PC-3 (cell line): ENCODE measurements around the gene SDCBP2. TPM values are rescaled to one million over a fixed set of nuclear protein-coding genes. Genes with fewer than 3 reads are reported as not detected.

Experiments
- ATAC-seq: fragments of 200-7000 bp; cut with Tn5 transposase; 2 replicates; pipeline ENCODE4 v1.9.1; 2020; ENCODE audit warnings: mild to moderate bottlenecking, moderate library complexity
- BruUV-seq: library from RNA; stranded (reverse); fragments of 400-500 nt; replicated peaks from 2 replicates; lab custom pipeline; 2021; lab: Mats Ljungman, UMichigan
- CTCF ChIA-PET: fragments of 300-600 bp; sonication (Branson Sonifier 250); formaldehyde crosslinking; loops from one replicate; lab custom pipeline; 2022; ENCODE audit warnings: antibody characterized with exemption; lab: Charles Lee
- POLR2A ChIA-PET: fragments of 300-600 bp; sonication (Branson Sonifier 250); formaldehyde crosslinking; loops from one replicate; lab custom pipeline; 2022; ENCODE audit warnings: antibody characterized with exemption; ENCODE audit not compliant: unreplicated experiment; lab: Charles Lee
- DNase-seq: peaks from one replicate; pipeline ENCODE4 v3.0.0-alpha.2; 2015
- H2AFZ ChIP-seq: fragments of 300-600 bp; sonication (generic); 2 replicates; pipeline ENCODE4 v1.6.0; 2016; ENCODE audit warnings: antibody characterized with exemption, low read length
- H3F3A ChIP-seq: fragments of 300-600 bp; sonication (generic); one replicate; pipeline ENCODE4 v1.6.0; 2017; ENCODE audit warnings: antibody characterized with exemption, low read length, control low read depth, mild to moderate bottlenecking; ENCODE audit not compliant: unreplicated experiment
- H3K27ac ChIP-seq: fragments of 300-600 bp; sonication (generic); 2 replicates; pipeline ENCODE4 v1.5.1; 2016; ENCODE audit warnings: mild to moderate bottlenecking, low read length
- H3K27me3 ChIP-seq: fragments of 300-600 bp; sonication (generic); 2 replicates; pipeline ENCODE4 v1.6.1; 2016; ENCODE audit warnings: low read length, mixed read lengths
- H3K36me3 ChIP-seq: fragments of 300-600 bp; sonication (generic); 2 replicates; pipeline ENCODE4 v1.6.1; 2016; ENCODE audit warnings: low read depth, mixed run types, low read length, mixed read lengths
- H3K4me1 ChIP-seq: fragments of 300-600 bp; sonication (generic); 2 replicates; pipeline ENCODE4 v1.5.1; 2016; ENCODE audit warnings: low read length; ENCODE audit not compliant: insufficient read depth
- H3K4me2 ChIP-seq: fragments of 300-600 bp; sonication (generic); 2 replicates; pipeline ENCODE4 v1.6.0; 2016; ENCODE audit warnings: low read length
- H3K4me3 ChIP-seq: fragments of 300-600 bp; sonication (generic); 2 replicates; pipeline ENCODE4 v1.5.1; 2016; ENCODE audit warnings: mild to moderate bottlenecking, low read length, mixed read lengths
- H3K79me2 ChIP-seq: fragments of 300-600 bp; sonication (generic); 2 replicates; pipeline ENCODE4 v1.6.1; 2017; ENCODE audit warnings: low read length, mixed read lengths
- H3K9ac ChIP-seq: fragments of 300-600 bp; sonication (generic); 2 replicates; pipeline ENCODE4 v1.6.0; 2016; ENCODE audit warnings: mild to moderate bottlenecking, low read length
- H3K9me2 ChIP-seq: fragments of 300-600 bp; sonication (generic); replicated peaks from 2 replicates; pipeline ENCODE4 v1.6.1; 2016; ENCODE audit warnings: mixed run types, low read length, mixed read lengths
- H3K9me3 ChIP-seq: fragments of 300-600 bp; sonication (generic); 2 replicates; pipeline ENCODE4 v1.6.1; 2016; ENCODE audit warnings: low read length, mixed read lengths
- H4K20me1 ChIP-seq: fragments of 300-600 bp; sonication (generic); 2 replicates; pipeline ENCODE4 v1.6.1; 2016; ENCODE audit warnings: low read length, mixed read lengths
- EZH2 ChIP-seq: fragments of 300-600 bp; sonication (generic); IDR thresholded peaks from one replicate; pipeline ENCODE4 v1.6.1; 2017; ENCODE audit warnings: antibody characterized with exemption, mild to moderate bottlenecking, low read length; ENCODE audit not compliant: unreplicated experiment
- EZH2phosphoT487 ChIP-seq: fragments of 300-600 bp; sonication (generic); IDR thresholded peaks from 2 replicates; pipeline ENCODE4 v1.6.1; 2018; ENCODE audit warnings: mild to moderate bottlenecking, antibody characterized with exemption, low read length, borderline replicate concordance
- intact Hi-C: fragments of 100-400 bp; cut with micrococcal nuclease; formaldehyde crosslinking; loops from 2 replicates; pipeline ENCODE4 v1.9.0; 2023
- total RNA-seq: library from RNA; depleted of rRNA; stranded (reverse); fragments of >200 nt; gene quantifications from 2 replicates; pipeline ENCODE4 v1.2.3, GENCODE V29; 2014
- TF ChIP-seq, protein P1 (sequence below): fragments of 300-600 bp; sonication (generic); conservative IDR thresholded peaks from 2 replicates; pipeline ENCODE4 v1.5.1; 2017; ENCODE audit warnings: antibody characterized with exemption, low read depth, mild to moderate bottlenecking, low read length

Gene SDCBP2
- total RNA-seq, 1 experiment from 2014 or later: 14.4 TPM

DNA sequence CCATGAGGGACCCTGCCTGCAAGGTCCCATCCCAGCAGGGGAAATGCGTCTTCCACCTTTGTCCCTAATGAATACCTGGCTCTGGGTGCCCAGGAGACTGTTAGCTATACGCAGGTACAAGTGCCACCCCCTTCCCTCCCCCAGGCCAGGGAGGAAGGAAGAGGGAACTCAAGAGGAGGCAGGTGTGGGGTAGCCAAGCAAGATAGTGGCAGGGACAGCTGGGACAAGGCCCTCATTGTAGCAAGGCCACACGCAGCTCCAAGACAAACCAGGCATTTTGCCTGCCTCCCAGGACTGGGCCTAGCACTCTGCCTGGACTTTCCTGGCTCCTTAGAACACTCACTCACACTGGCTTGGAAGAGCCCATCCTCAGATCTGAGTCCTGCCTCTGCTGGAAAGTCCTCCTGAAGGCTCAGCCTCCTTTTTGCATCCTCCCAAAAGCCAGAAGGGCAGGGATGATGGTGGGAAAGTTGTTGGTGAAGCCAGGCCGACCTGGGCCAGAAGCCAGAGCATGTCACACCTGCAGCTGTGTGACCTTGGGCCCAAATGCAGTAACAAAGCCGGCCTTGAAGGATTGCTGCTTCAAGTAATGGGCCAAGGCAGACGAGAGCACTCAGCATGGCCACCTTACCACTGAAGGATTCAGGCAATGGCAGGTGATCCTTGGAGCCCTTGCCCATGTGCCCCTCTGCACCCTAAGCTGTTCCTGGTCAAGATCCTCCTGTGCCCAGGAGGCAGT lies 35.1 kb downstream of the SDCBP2 start:
- POLR2A ChIA-PET: no interaction called here
- ATAC-seq (no peak), DNase-seq (no peak)
- Histone ChIP-seq H3K4me2 (no peak overlapping the region), H3K79me2 (no peaks in the 10 kb centered on the region), H3K9me2 (no peaks in the 10 kb centered on the region), H3K9me3 (no peaks in the 10 kb centered on the region), H3K36me3 (no peaks in the 10 kb centered on the region), H3K27ac (no peak overlapping the region), H3K9ac (no peak overlapping the region), H4K20me1 (no peaks in the 10 kb centered on the region), H3K27me3 (no peaks in the 10 kb centered on the region), H3F3A (no peaks in the 10 kb centered on the region), H3K4me1 (no peaks in the 10 kb centered on the region), H3K4me3 (no peak overlapping the region), H2AFZ (no peak overlapping the region)
- BruUV-seq: no TSS peak
- intact Hi-C loops: no loop called here
- TF ChIP-seq EZH2phosphoT487: no peak
- CTCF ChIA-PET: no interaction called here

DNA sequence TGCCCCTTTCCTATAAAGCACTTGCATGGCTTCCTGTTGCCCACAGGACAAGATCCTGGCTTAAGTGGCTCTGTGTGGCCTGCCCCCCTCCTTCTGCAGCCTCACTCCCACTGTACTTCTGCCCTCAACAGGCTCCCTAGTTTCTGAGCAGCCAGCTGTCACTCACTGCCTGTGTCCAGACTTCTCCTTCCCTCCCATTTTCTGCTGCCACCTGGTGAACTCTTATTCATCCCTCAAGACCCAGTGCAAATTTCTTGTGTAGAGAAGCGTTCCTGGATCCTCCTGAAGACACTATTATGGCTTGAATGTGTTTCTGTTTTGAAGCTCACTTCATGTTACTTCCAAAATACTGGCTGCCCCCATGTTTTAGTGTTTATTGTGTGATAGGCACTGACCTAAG lies 36.3 kb downstream of the SDCBP2 start:
- no peak for ATAC-seq
- H3K27ac ChIP-seq: no peak overlapping the region
- no TSS peak for BruUV-seq
- H3K9me3 ChIP-seq: no peaks in the 10 kb centered on the region
- no peak overlapping the region for H3K4me3 ChIP-seq
- TF ChIP-seq EZH2 (no peak), EZH2phosphoT487 (no peak)
- TF ChIP-seq, protein P1, sequence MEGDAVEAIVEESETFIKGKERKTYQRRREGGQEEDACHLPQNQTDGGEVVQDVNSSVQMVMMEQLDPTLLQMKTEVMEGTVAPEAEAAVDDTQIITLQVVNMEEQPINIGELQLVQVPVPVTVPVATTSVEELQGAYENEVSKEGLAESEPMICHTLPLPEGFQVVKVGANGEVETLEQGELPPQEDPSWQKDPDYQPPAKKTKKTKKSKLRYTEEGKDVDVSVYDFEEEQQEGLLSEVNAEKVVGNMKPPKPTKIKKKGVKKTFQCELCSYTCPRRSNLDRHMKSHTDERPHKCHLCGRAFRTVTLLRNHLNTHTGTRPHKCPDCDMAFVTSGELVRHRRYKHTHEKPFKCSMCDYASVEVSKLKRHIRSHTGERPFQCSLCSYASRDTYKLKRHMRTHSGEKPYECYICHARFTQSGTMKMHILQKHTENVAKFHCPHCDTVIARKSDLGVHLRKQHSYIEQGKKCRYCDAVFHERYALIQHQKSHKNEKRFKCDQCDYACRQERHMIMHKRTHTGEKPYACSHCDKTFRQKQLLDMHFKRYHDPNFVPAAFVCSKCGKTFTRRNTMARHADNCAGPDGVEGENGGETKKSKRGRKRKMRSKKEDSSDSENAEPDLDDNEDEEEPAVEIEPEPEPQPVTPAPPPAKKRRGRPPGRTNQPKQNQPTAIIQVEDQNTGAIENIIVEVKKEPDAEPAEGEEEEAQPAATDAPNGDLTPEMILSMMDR: no peak
- no peak for DNase-seq
- no peaks in the 10 kb centered on the region for H3K27me3 ChIP-seq
- intact Hi-C loops: no loop called here
- H3K9ac ChIP-seq: no peak overlapping the region
- no peaks in the 10 kb centered on the region for H3K9me2 ChIP-seq
- ChIA-PET CTCF (no interaction called here), POLR2A (no interaction called here)
- no peaks in the 10 kb centered on the region for H3K79me2 ChIP-seq
- no peak overlapping the region for H3K4me2 ChIP-seq
- no peaks in the 10 kb centered on the region for H3K4me1 ChIP-seq
- H3F3A ChIP-seq: no peaks in the 10 kb centered on the region
- H4K20me1 ChIP-seq: no peaks in the 10 kb centered on the region
- no peaks in the 10 kb centered on the region for H3K36me3 ChIP-seq
- H2AFZ ChIP-seq: no peak overlapping the region

DNA sequence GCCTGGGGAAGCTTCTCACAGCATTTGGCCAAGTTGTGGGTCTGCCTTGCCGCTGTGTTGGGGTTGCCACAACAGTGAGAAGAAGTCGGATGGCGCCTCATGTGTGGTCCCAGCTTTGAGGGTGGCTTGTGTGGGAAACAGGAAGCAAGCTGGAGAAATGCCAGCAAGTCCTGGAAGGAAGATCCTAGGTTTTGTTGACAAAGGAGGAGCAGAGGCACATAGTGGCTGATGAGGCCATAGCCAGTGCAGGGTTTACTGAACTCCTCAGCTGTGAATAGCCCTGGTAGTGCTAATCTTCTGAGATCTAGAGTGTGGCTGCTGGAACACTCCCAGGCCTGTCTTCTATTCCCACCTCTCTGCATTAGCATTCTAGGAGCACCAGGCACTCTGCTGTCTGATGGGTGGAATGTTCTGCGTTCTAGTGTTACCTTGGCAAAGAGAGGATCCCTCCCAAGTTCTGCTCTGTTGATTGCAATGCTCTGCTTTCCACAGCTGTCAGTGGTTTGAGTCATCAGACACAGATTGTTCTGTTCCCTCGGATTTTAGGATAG lies 37.7 kb downstream of the SDCBP2 start:
- no peaks in the 10 kb centered on the region for H3K36me3 ChIP-seq
- no peak overlapping the region for H3K9ac ChIP-seq
- intact Hi-C loops: no loop called here
- no peaks in the 10 kb centered on the region for H3F3A ChIP-seq
- ChIA-PET POLR2A (no interaction called here), CTCF (no interaction called here)
- TF ChIP-seq EZH2 (no peak), EZH2phosphoT487 (no peak)
- TF ChIP-seq, protein P1: no peak
- BruUV-seq: no TSS peak
- no peak overlapping the region for H3K27ac ChIP-seq
- H3K9me3 ChIP-seq: no peaks in the 10 kb centered on the region
- no peaks in the 10 kb centered on the region for H3K4me1 ChIP-seq
- H3K27me3 ChIP-seq: no peaks in the 10 kb centered on the region
- H3K79me2 ChIP-seq: no peaks in the 10 kb centered on the region
- H3K4me3 ChIP-seq: no peak overlapping the region
- no peak for DNase-seq
- no peak overlapping the region for H3K4me2 ChIP-seq
- H4K20me1 ChIP-seq: no peaks in the 10 kb centered on the region
- no peak overlapping the region for H2AFZ ChIP-seq
- ATAC-seq: no peak; the same call in 1 of the 2 replicates
- no peaks in the 10 kb centered on the region for H3K9me2 ChIP-seq
